ENCODE results near the gene EFCC1.

- TF ChIP-seq CTCF (conservative IDR thresholded peaks at IDR 0.05; ENCODE audit: low read depth, low read length) (no peak), EZH2 (IDR thresholded peaks at IDR 0.05; ENCODE audit: borderline replicate concordance, low read depth, low read length, poor library complexity, severe bottlenecking) (no peak)
These were observed 1.8 kb downstream of the EFCC1 start for GRCh38 chr3:129002573-129003569.
